ENCODE data around the gene RGS17.
"Not testable (repeated sequence)": the region's sequence is repeated elsewhere in the genome, so short reads cannot be mapped to it uniquely, and the experiment has no call there.

Gene RGS17

DNA sequence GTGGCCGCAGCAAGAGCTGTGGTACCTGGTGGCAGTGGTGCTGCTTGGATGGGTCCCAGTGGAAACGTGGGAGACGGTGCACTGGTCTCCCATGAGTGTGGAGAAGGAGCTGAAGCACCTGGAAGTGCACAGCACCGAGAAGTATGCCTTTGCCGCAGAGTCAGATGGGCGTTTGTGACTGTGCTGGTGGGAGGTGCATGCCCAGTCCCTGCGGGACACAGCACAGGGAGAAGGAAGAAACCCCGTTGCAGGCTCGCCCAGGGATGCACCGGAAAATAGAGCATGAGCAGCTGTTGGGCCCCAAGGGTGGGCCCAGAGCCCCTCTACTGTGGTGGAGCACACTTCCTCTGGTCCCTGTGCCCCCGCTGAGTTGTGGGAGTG, 19.3 kb upstream of the RGS17 start:
- Histone ChIP-seq H3K27me3 (no peaks in the 10 kb centered on the region), H3K4me2 (no peak overlapping the region), H3K4me1 (no peaks in the 10 kb centered on the region), H3K9me3 (no peaks in the 10 kb centered on the region), H4K20me1 (no peaks in the 10 kb centered on the region), H3K9ac (no peak overlapping the region), H3K36me3 (no peaks in the 10 kb centered on the region), H3K27ac (no peak overlapping the region), H3K4me3 (no peak overlapping the region)
- TF ChIP-seq Cebpa-rat (IDR thresholded peaks at IDR 0.05), result no peak

DNA sequence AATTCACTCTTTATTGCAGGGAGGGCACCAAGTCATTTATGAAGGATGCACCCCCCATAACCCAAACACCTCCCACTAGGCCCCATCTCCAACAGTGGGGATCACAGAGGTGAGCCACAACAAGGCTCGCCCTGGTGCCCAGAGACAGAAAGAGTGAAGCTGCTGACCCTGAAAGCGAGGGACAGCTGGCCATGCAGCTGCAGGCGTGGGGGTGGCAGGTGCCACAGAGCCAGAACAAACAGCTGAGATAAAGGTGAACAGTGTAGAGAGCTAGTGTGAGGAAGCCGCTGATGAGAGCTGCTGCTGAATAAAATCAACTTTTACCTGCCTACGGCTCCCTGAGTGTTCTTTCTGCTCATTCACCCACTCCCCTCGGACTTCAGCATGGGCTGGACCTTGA, 18.8 kb upstream of the RGS17 start:
- TF ChIP-seq Cebpa-rat (IDR thresholded peaks at IDR 0.05), result no peak
- Histone ChIP-seq H3K4me3 (no peak overlapping the region), H3K9ac (no peak overlapping the region), H3K27ac (no peak overlapping the region), H3K27me3 (no peaks in the 10 kb centered on the region), H4K20me1 (no peaks in the 10 kb centered on the region), H3K9me3 (no peaks in the 10 kb centered on the region), H3K4me1 (no peaks in the 10 kb centered on the region), H3K4me2 (no peak overlapping the region), H3K36me3 (no peaks in the 10 kb centered on the region)

DNA sequence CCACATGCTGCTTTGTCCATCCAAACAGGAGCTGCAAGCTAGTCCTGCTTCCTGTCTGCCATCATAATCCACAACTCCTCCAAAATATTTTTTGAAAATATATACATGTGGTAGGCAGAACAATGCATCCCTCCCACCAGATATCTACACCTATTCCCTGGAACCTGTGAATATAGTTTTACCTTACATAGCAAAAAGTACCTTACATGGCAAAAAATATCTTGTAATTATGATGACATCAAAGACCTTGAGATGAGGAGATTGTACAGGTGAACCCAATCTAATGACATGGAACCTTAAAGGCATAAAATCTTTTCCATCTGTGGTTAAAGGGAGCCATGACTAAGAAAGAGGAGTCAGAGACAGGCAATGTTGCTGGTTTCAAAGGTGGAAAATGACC, 15.3 kb upstream of the RGS17 start:
- no peak overlapping the region for H3K27ac ChIP-seq
- no peak overlapping the region for H3K9ac ChIP-seq
- H3K36me3 ChIP-seq, result no peaks in the 10 kb centered on the region
- no peaks in the 10 kb centered on the region for H3K27me3 ChIP-seq
- H3K4me2 ChIP-seq, result no peak overlapping the region
- H3K4me3 ChIP-seq, result no peak overlapping the region
- H3K9me3 ChIP-seq, result no peaks in the 10 kb centered on the region
- no peak for TF ChIP-seq Cebpa-rat (IDR thresholded peaks at IDR 0.05)
- no peaks in the 10 kb centered on the region for H4K20me1 ChIP-seq
- no peaks in the 10 kb centered on the region for H3K4me1 ChIP-seq

DNA sequence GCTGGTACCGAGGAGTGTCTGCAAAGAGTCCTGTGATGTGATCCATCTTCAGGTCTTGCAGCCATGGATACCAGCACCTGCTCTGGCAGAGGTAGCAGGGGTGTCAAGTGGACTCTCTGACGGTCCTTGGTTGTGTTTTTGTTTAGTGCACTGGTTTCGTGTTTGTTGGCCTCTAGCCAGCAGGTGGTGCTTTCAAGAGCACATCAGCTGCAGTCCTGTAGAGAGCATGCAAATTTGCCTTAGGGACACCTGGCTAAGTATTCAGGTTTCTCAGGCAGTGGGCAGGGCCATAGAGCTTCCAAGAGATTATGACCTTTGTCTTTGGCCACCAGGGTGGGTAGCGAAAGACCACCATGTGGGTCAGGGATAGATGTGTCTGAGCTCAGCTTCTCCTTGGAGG, 14.5 kb upstream of the RGS17 start:
- Histone ChIP-seq H3K27ac (no peak overlapping the region), H3K4me1 (no peaks in the 10 kb centered on the region), H3K9me3 (no peaks in the 10 kb centered on the region), H3K4me2 (no peak overlapping the region), H4K20me1 (no peaks in the 10 kb centered on the region), H3K9ac (no peak overlapping the region), H3K36me3 (no peaks in the 10 kb centered on the region), H3K27me3 (no peaks in the 10 kb centered on the region), H3K4me3 (no peak overlapping the region)
- TF ChIP-seq Cebpa-rat (IDR thresholded peaks at IDR 0.05), result no peak

DNA sequence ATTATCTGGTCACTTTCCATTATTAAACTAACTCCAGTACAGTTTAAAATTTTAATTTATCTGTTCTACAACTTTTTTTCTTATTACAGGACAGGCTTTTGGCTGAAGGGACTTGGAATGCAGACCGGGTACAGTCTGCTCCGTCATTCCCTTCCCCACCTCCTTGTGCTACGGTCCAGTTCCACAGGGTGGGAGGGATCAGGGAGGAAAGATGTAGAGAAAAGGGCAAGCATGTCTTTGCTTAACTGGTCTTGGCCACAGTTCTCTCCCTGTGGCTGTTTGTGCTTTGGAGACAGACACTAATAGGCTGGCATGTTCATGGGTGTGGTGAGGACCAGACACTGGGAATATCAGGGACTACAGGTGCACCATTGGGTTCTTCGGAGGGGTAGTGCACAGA, 12.1 kb upstream of the RGS17 start:
- no peak overlapping the region for H3K4me3 ChIP-seq
- H3K27me3 ChIP-seq, result no peaks in the 10 kb centered on the region
- no peak for TF ChIP-seq Cebpa-rat (IDR thresholded peaks at IDR 0.05)
- H3K4me2 ChIP-seq, result no peak overlapping the region
- H4K20me1 ChIP-seq, result no peaks in the 10 kb centered on the region
- no peaks in the 10 kb centered on the region for H3K36me3 ChIP-seq
- H3K4me1 ChIP-seq, result no peaks in the 10 kb centered on the region
- H3K27ac ChIP-seq, result no peak overlapping the region
- no peak overlapping the region for H3K9ac ChIP-seq
- H3K9me3 ChIP-seq, result no peaks in the 10 kb centered on the region

DNA sequence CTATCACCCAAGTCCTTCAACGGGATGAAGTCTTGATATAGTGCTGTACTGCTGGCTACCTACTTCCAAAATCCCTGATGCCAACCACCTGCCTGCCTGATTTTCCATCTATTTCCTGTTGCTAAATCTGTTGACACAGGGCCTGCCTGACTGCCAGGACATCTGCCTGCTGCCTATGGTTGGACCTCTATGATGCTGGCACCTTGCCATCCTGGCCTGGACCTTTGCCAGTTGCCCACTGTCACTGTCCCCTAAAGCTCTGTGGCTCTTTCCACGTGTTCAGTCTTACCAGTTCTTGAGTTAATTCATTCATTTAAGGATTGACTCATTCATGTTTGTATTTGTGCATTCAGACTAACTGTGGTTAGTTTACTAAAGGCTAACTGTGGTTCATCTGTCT, 9.2 kb upstream of the RGS17 start:
- Histone ChIP-seq H3K36me3 (no peaks in the 10 kb centered on the region), H3K9ac (no peak overlapping the region), H3K4me3 (no peak overlapping the region), H3K27me3 (no peaks in the 10 kb centered on the region), H3K27ac (no peak overlapping the region), H3K4me1 (no peaks in the 10 kb centered on the region), H4K20me1 (no peaks in the 10 kb centered on the region), H3K9me3 (no peaks in the 10 kb centered on the region), H3K4me2 (no peak overlapping the region)
- no peak for TF ChIP-seq Cebpa-rat (IDR thresholded peaks at IDR 0.05)

DNA sequence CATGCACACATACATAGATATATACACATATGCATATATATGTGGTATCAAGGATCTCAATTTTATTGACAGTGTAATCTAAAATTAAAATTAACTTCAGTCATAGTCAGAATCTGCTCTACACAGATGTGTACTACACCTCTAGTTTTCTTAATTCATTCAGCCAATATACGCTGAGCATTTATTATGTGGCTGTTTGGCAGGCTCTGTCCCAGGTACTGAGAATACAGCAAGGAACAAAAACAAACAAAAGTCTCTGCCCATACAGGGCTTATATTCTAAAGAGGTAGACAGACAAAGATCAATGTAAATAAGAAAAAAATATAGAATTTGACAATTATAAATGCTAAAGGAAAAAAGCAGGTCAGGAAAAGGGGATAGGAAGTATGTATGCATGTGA, 7.8 kb upstream of the RGS17 start:
- TF ChIP-seq Cebpa-rat (IDR thresholded peaks at IDR 0.05), result no peak
- Histone ChIP-seq H3K9ac (no peak overlapping the region), H4K20me1 (no peaks in the 10 kb centered on the region), H3K9me3 (no peaks in the 10 kb centered on the region), H3K36me3 (no peaks in the 10 kb centered on the region), H3K4me1 (no peaks in the 10 kb centered on the region), H3K4me3 (no peak overlapping the region), H3K4me2 (no peak overlapping the region), H3K27ac (no peak overlapping the region), H3K27me3 (no peaks in the 10 kb centered on the region)

DNA sequence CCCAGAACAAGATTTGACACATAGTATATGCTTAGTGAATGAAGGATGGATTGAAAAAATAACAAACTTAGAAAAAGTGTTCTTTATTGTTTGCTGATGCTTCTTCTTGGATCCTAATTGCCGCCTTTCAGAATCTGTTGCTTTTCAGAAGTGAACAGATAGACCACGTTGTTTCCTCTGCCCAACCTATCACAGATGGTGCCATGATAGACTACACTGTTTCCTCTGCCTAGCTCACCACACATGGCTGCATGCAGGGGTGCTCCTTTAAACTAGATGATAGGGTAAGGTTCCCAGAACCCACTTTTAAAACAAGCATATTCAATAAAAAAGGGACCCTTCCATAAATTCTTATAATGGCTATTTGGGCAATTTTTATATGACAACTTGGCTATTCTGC, 4.6 kb upstream of the RGS17 start:
- Histone ChIP-seq H3K4me1 (0 out of 2 replicates have a peak, but pooled peaks cover 9% of the 10 kb centered on the region), H3K4me3 (no peak overlapping the region), H3K9me3 (no peaks in the 10 kb centered on the region), H3K27ac (no peak overlapping the region), H3K36me3 (no peaks in the 10 kb centered on the region), H3K9ac (no peak overlapping the region), H3K27me3 (peaks cover 1% of the 10 kb centered on the region; the same call in 1 of the 2 replicates), H4K20me1 (no peaks in the 10 kb centered on the region), H3K4me2 (no peak overlapping the region)
- TF ChIP-seq Cebpa-rat (IDR thresholded peaks at IDR 0.05), result no peak

DNA sequence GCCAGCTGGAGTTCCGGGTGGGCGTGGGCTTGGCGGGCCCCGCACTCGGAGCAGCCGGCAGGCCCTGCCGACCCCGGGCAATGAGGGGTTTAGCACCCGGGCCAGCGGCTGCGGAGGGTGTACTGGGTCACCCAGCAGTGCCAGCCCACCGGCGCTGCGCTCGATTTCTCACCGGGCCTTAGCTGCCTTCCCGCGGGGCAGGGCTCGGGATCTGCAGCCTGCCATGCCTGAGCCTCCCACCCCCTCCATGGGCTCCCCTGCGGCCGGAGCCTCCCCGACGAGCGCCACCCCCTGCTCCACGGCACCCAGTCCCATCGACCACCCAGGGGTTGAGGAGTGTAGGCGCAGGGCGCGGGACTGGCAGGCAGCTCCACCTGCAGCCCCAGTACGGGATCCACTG, 2.6 kb upstream of the RGS17 start:
- not testable (repeated sequence) for H3K4me2 ChIP-seq, H3K9ac ChIP-seq, H3K27ac ChIP-seq, H4K20me1 ChIP-seq, H3K36me3 ChIP-seq, H3K4me3 ChIP-seq, H3K9me3 ChIP-seq
- Histone ChIP-seq H3K27me3 (peaks cover 19% of the 10 kb centered on the region), H3K4me1 (peaks cover 20% of the 10 kb centered on the region)

DNA sequence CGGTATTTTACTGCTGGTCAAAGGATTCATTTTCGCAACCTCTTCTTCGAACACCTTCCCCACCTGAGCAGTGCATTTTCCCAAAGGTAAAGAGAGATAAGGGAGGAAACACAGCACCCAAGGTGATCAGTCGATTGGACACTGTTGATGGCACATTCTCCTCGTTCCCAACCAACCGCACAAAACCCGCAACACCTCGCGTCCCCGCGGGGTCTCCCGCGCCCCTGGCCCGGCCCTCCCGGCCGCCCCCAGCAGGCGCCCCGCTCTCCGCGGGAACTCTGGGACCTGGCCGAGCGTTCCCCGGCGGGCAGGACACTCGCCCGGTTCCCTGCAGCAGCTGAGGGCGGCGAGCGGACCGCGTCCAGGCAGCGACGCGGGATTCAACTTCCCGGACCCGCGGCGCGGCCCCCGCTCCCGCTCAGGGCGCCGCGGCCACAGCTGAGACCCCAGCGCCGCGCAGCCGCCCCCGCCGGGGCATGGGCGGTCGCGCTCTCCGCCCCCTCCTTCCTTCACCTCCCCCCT, 506 bp downstream of the RGS17 start:
- Histone ChIP-seq H4K20me1 (no peaks in the 10 kb centered on the region), H3K4me3 (peak overlapping the region; percentile 83), H3K9me3 (no peaks in the 10 kb centered on the region), H3K27me3 (peaks cover 19% of the 10 kb centered on the region), H3K36me3 (no peaks in the 10 kb centered on the region), H3K27ac (peak overlapping the region; percentile 22; the same call in 1 of the 2 replicates), H3K4me2 (peak overlapping the region; percentile 99), H3K9ac (peak overlapping the region; percentile 75), H3K4me1 (peaks cover 20% of the 10 kb centered on the region)
- no peak for TF ChIP-seq Cebpa-rat (IDR thresholded peaks at IDR 0.05)

DNA sequence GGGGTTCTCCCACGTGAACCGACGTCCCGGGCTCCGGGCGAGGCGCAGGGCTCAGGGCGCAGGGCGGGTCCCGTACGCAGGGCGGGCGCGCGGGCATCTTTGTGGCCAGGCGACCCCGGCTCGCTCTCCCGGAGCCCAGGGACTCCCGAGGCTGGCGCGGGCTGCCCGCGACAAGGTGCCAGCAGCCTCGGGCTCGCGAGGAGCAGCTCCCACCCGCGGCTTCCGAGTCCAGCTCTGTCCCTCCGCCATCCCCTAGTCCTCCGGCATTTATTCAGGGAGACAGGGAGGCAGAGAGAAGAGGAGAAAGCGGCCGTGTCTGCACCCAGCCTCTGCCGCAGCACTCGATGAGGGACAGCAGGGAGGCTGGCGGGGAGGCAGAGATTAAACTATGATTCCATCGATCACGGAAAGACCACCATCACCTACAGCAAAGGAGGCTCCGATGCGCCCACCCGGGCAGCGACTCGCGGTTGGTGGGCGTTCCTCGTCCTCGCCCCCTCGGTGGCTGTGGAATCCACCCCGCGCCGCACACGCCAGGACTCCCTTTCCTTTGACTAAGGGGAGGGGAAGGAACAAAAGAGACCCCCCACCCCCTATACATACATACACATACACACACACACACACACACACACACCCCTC, 1.1 kb downstream of the RGS17 start:
- peak overlapping the region; percentile 99 for H3K4me2 ChIP-seq
- H3K36me3 ChIP-seq, result no peaks in the 10 kb centered on the region
- H3K4me1 ChIP-seq, result peaks cover 20% of the 10 kb centered on the region
- no peaks in the 10 kb centered on the region for H3K9me3 ChIP-seq
- no peak for TF ChIP-seq Cebpa-rat (IDR thresholded peaks at IDR 0.05)
- peak overlapping the region; percentile 75; the same call in 1 of the 2 replicates for H3K9ac ChIP-seq
- no peak overlapping the region for H3K27ac ChIP-seq
- H4K20me1 ChIP-seq, result no peaks in the 10 kb centered on the region
- H3K4me3 ChIP-seq, result peak overlapping the region; percentile 83
- H3K27me3 ChIP-seq, result peaks cover 19% of the 10 kb centered on the region

Measured in BLaER1 (cell line).